ENCODE data around the gene SKOR1.

The SKOR1 gene

DNA sequence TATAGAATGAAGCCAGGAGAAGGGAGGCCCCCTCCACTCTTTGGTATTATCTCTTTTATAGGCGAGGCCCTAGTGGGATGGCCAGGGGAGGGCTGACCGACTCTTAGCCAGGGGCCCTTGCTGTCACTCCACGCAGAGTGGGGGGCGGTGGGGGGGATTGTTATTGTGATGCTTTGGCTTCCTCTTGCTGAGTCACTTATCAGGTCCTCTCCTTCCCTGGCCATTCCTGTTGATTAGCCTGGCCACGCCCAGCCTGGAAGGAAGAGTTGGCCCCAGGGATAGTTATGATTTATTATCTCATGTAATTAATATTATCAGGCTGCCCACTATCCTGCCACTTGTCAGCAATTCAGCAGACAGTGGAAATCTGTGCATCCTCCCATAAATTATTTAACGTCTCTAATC, 25.5 kb upstream of the SKOR1 start:
- no CpG with 5 or more reads among the region's 6 CpGs for WGBS (ENCODE audit: extremely low coverage, insufficient coverage, insufficient read length)
- no peak overlapping the region for H3K4ac ChIP-seq (ENCODE audit: low read depth, low read length)
- H3K9me3 ChIP-seq (ENCODE audit: insufficient read depth, low read depth, low read length), result no peaks in the 10 kb centered on the region

DNA sequence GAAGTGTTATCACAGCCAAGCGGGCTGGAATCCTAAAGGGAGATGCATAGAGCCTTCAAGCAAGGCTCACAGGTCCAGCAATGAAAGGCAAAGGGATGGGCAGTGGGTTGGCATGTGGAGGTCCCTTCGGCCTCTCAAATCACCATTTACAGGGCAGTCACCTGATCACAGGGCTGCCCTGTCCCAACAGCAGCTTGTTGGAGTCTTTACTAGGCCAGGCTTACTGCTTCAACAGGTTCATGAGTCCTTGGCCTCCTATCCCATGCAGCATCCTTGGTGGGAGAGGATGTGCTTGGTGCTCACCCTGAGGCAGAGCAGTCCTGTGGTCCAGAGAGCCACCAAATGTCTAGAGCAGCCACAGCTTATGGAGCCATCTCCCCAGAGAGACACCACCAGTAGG, 24.2 kb upstream of the SKOR1 start:
- no peak overlapping the region for H4K91ac ChIP-seq (ENCODE audit: low read depth, low read length)

More for the DNA sequence above, 25.5 kb upstream of the SKOR1 start:
- DNase-seq, result no peak
- peaks cover 0 to 4% of the 10 kb centered on the region in 2 experiments for H3K4me1 ChIP-seq (ENCODE audit: control insufficient read depth in 1 of 2, insufficient read depth in 2 of 2, low read length in 2 of 2)
- H4K91ac ChIP-seq (ENCODE audit: low read depth, low read length), result no peak overlapping the region
- H2AFZ ChIP-seq (ENCODE audit: insufficient read depth, low read length, poor library complexity), result no peak overlapping the region
- H3K4me2 ChIP-seq (ENCODE audit: low read length), result no peak overlapping the region
- H4K8ac ChIP-seq (ENCODE audit: low read depth, low read length), result no peak overlapping the region
- H4K12ac ChIP-seq (ENCODE audit: low read depth, low read length), result no peak overlapping the region
- no peaks in the 10 kb centered on the region for H3K36me3 ChIP-seq (ENCODE audit: control insufficient read depth in 1 of 2, insufficient read depth in 2 of 2, low read length in 2 of 2)
- H3K14ac ChIP-seq (ENCODE audit: low read length), result no peak overlapping the region
- no peak overlapping the region for H2AK5ac ChIP-seq (ENCODE audit: low read length)
- H2BK12ac ChIP-seq (ENCODE audit: low read length), result no peak overlapping the region
- H3K27ac ChIP-seq (ENCODE audit: low read depth, low read length), result no peak overlapping the region
- H3K79me2 ChIP-seq (ENCODE audit: control insufficient read depth, insufficient read depth, low read length, poor library complexity), result no peaks in the 10 kb centered on the region
- no peak overlapping the region for H2BK5ac ChIP-seq (ENCODE audit: low read depth, low read length, poor library complexity)
- H3K4me3 ChIP-seq (ENCODE audit: low read depth, low read length), result no peak overlapping the region
- H3K27me3 ChIP-seq (ENCODE audit: insufficient read depth, low read length), result no peaks in the 10 kb centered on the region
- H3K18ac ChIP-seq (ENCODE audit: low read length), result no peak overlapping the region
- no peak overlapping the region for H3K9ac ChIP-seq (ENCODE audit: low read length)
- no peak overlapping the region for H2BK120ac ChIP-seq (ENCODE audit: insufficient read depth, low read length, poor library complexity)
- H3K23ac ChIP-seq (ENCODE audit: low read length), result no peak overlapping the region
- no peaks in the 10 kb centered on the region for H3K79me1 ChIP-seq (ENCODE audit: low read length)

DNA sequence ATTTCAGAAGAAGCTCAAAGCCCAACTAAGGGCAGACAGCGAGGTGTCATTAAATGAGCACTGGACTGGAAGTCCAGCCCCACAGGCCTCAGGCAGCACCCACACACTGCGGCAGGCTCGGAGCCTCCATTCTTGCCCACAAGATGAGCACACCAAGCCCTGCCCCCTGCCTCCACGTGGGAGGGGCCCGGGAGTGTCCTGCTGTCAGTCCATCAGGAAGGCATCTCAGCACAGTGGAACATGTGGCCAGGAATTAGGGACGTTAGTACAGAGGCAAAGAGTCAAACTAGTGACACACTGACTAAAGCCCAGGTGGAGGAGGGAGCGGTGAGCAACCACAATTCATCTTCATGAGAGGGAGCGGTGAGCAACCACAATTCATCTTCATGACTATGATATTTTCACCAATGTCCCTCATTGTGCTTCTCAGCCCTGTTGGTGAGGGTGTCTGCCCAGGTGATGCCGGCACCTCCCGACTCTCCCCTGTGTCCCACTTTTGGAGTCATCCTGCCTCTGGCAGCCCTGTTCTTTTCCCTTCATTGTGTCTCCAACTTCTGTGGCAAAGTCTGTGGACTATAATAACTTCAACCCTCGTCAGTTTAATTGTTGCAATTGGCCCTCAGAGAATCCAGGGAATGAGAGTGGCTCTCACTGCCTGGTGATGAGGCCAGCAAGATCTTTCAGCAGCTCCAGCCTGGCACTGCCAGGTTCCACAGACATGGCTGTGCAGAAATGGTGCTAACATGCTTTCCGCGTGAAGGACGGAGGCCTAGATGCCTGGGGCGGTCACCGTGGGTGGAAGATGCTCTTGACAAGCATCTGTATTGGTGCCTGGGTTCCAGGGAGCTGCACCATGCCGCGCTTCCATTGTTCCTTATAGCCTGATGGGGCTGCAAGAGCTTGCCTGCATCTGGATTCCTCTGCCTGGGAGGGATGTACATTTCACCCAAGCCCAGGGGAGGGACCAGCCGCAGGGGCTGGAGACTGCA, 23.1 kb upstream of the SKOR1 start:
- Histone ChIP-seq H3K4me2 (ENCODE audit: low read length) (no peak overlapping the region), H3K4me1 (ENCODE audit: control insufficient read depth in 1 of 2, insufficient read depth in 2 of 2, low read length in 2 of 2) (peaks cover 0 to 4% of the 10 kb centered on the region in 2 experiments), H2BK12ac (ENCODE audit: low read length) (no peak overlapping the region), H3K18ac (ENCODE audit: low read length) (no peak overlapping the region), H3K36me3 (ENCODE audit: control insufficient read depth in 1 of 2, insufficient read depth in 2 of 2, low read length in 2 of 2) (no peaks in the 10 kb centered on the region), H2BK120ac (ENCODE audit: insufficient read depth, low read length, poor library complexity) (no peak overlapping the region), H4K12ac (ENCODE audit: low read depth, low read length) (no peak overlapping the region), H3K14ac (ENCODE audit: low read length) (no peak overlapping the region), H3K4ac (ENCODE audit: low read depth, low read length) (no peak overlapping the region), H3K4me3 (ENCODE audit: low read depth, low read length) (no peak overlapping the region), H3K9me3 (ENCODE audit: insufficient read depth, low read depth, low read length) (peaks cover 2% of the 10 kb centered on the region), H3K23ac (ENCODE audit: low read length) (no peak overlapping the region), H3K79me1 (ENCODE audit: low read length) (no peaks in the 10 kb centered on the region), H2BK5ac (ENCODE audit: low read depth, low read length, poor library complexity) (no peak overlapping the region), H3K9ac (ENCODE audit: low read length) (no peak overlapping the region), H4K8ac (ENCODE audit: low read depth, low read length) (no peak overlapping the region), H3K79me2 (ENCODE audit: control insufficient read depth, insufficient read depth, low read length, poor library complexity) (no peaks in the 10 kb centered on the region), H3K27me3 (ENCODE audit: insufficient read depth, low read length) (no peaks in the 10 kb centered on the region), H2AFZ (ENCODE audit: insufficient read depth, low read length, poor library complexity) (no peak overlapping the region), H4K91ac (ENCODE audit: low read depth, low read length) (no peak overlapping the region), H2AK5ac (ENCODE audit: low read length) (no peak overlapping the region), H3K27ac (ENCODE audit: low read depth, low read length) (no peak overlapping the region)
- DNase-seq, result no peak
- no CpG with 5 or more reads among the region's 19 CpGs for WGBS (ENCODE audit: extremely low coverage, insufficient coverage, insufficient read length)

More for the DNA sequence above, 24.2 kb upstream of the SKOR1 start:
- H3K4ac ChIP-seq (ENCODE audit: low read depth, low read length), result no peak overlapping the region
- H3K14ac ChIP-seq (ENCODE audit: low read length), result no peak overlapping the region
- peaks cover 0 to 4% of the 10 kb centered on the region in 2 experiments for H3K4me1 ChIP-seq (ENCODE audit: control insufficient read depth in 1 of 2, insufficient read depth in 2 of 2, low read length in 2 of 2)
- H3K27me3 ChIP-seq (ENCODE audit: insufficient read depth, low read length), result no peaks in the 10 kb centered on the region
- H4K12ac ChIP-seq (ENCODE audit: low read depth, low read length), result no peak overlapping the region
- no peak overlapping the region for H3K18ac ChIP-seq (ENCODE audit: low read length)
- no peak overlapping the region for H3K23ac ChIP-seq (ENCODE audit: low read length)
- H3K4me2 ChIP-seq (ENCODE audit: low read length), result no peak overlapping the region
- H3K27ac ChIP-seq (ENCODE audit: low read depth, low read length), result no peak overlapping the region
- H3K36me3 ChIP-seq (ENCODE audit: control insufficient read depth in 1 of 2, insufficient read depth in 2 of 2, low read length in 2 of 2), result no peaks in the 10 kb centered on the region
- no peak overlapping the region for H3K9ac ChIP-seq (ENCODE audit: low read length)
- H3K4me3 ChIP-seq (ENCODE audit: low read depth, low read length), result no peak overlapping the region
- no CpG with 5 or more reads among the region's 2 CpGs for WGBS (ENCODE audit: extremely low coverage, insufficient coverage, insufficient read length)
- no peak overlapping the region for H2BK12ac ChIP-seq (ENCODE audit: low read length)
- no peak overlapping the region for H4K8ac ChIP-seq (ENCODE audit: low read depth, low read length)
- no peak overlapping the region for H2BK5ac ChIP-seq (ENCODE audit: low read depth, low read length, poor library complexity)
- H3K79me2 ChIP-seq (ENCODE audit: control insufficient read depth, insufficient read depth, low read length, poor library complexity), result no peaks in the 10 kb centered on the region
- H3K9me3 ChIP-seq (ENCODE audit: insufficient read depth, low read depth, low read length), result no peaks in the 10 kb centered on the region
- H2AK5ac ChIP-seq (ENCODE audit: low read length), result no peak overlapping the region
- H3K79me1 ChIP-seq (ENCODE audit: low read length), result no peaks in the 10 kb centered on the region
- DNase-seq, result no peak
- H2AFZ ChIP-seq (ENCODE audit: insufficient read depth, low read length, poor library complexity), result no peak overlapping the region
- no peak overlapping the region for H2BK120ac ChIP-seq (ENCODE audit: insufficient read depth, low read length, poor library complexity)

DNA sequence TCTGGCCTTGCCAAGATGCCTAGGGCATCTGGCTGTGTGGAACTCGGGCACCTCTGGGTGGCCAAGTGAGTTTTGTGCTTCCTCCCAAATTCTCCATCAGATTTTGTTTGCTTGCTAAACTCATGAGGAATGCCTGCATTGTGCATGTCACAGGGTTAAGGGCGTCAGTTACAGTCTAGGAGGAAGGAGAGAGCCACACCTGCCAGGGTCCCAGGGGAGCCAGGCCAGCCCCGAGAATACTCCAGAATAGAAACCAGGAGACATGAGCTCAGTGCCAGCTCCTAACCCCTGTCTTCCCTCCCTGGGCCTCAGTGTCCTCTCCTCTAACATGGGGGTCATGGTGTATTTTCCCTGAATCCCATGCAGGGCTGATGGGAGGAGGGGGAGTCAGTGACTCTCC, 22.0 kb upstream of the SKOR1 start:
- Histone ChIP-seq H3K79me1 (ENCODE audit: low read length) (no peaks in the 10 kb centered on the region), H3K4me3 (ENCODE audit: low read depth, low read length) (no peak overlapping the region), H3K18ac (ENCODE audit: low read length) (no peak overlapping the region), H3K4me2 (ENCODE audit: low read length) (no peak overlapping the region), H3K4ac (ENCODE audit: low read depth, low read length) (no peak overlapping the region), H2BK12ac (ENCODE audit: low read length) (no peak overlapping the region), H3K36me3 (ENCODE audit: control insufficient read depth in 1 of 2, insufficient read depth in 2 of 2, low read length in 2 of 2) (peaks cover 0 to 2% of the 10 kb centered on the region in 2 experiments), H3K23ac (ENCODE audit: low read length) (no peak overlapping the region), H3K27me3 (ENCODE audit: insufficient read depth, low read length) (no peaks in the 10 kb centered on the region), H3K79me2 (ENCODE audit: control insufficient read depth, insufficient read depth, low read length, poor library complexity) (no peaks in the 10 kb centered on the region), H2BK120ac (ENCODE audit: insufficient read depth, low read length, poor library complexity) (no peak overlapping the region), H4K8ac (ENCODE audit: low read depth, low read length) (no peak overlapping the region), H4K91ac (ENCODE audit: low read depth, low read length) (no peak overlapping the region), H2AK5ac (ENCODE audit: low read length) (no peak overlapping the region), H3K4me1 (ENCODE audit: control insufficient read depth in 1 of 2, insufficient read depth in 2 of 2, low read length in 2 of 2) (peaks cover 0 to 4% of the 10 kb centered on the region in 2 experiments), H3K9ac (ENCODE audit: low read length) (no peak overlapping the region), H4K12ac (ENCODE audit: low read depth, low read length) (no peak overlapping the region), H2AFZ (ENCODE audit: insufficient read depth, low read length, poor library complexity) (no peak overlapping the region), H3K14ac (ENCODE audit: low read length) (no peak overlapping the region), H2BK5ac (ENCODE audit: low read depth, low read length, poor library complexity) (no peak overlapping the region), H3K9me3 (ENCODE audit: insufficient read depth, low read depth, low read length) (peaks cover 2% of the 10 kb centered on the region), H3K27ac (ENCODE audit: low read depth, low read length) (no peak overlapping the region)
- WGBS (ENCODE audit: extremely low coverage, insufficient coverage, insufficient read length), result no CpG with 5 or more reads among the region's 3 CpGs
- DNase-seq, result no peak
